ENCODE data around the gene ACSF2. TPM values are rescaled to one million over a fixed set of nuclear protein-coding genes. Genes with fewer than 3 reads are reported as not detected.

The ACSF2 gene
- total RNA-seq, 1 experiment from 2014 or later: 24.5 TPM

DNA sequence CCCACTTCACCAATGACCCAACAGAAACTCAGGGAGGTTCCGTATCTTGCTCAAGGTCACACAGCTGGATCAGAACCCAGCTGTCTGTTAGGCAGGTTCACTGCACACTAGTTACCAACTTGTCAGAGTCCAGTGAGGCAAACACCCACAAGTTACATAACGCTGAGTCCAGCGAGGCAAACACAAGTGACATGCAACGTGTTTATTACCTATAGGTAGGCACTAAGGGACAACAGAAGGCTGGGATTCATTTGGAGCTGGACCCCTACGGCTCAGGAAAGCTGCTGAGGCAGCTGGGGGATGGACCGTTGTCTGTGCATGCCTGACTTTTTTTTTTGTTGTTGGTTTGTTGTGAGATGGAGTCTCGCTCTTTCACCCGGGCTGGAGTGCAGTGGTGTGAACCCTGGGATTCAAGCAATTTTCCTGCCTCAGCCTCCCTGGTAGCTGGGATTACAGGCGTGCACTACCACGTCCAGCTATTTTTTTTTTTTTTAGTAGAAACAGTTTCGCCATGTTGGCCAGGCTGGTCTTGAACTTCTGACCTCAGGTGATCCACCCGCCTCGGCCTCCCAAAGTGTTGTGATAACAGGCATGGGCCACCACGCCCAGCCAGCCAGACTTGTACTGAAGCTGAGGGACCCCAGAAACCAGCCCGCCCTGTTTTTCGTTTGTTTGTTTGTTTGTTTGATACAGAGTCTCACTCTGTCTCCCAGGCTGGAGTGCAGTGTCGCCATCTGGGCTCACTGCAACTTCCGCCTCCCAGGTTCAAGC, 50.7 kb downstream of the ACSF2 start:
- Histone ChIP-seq H3K27me3 (no peaks in the 10 kb centered on the region), H3K4me3 (no peak overlapping the region), H3K36me3 (peaks cover 15% of the 10 kb centered on the region), H3K9me3 (no peaks in the 10 kb centered on the region)
- no peak for DNase-seq

DNA sequence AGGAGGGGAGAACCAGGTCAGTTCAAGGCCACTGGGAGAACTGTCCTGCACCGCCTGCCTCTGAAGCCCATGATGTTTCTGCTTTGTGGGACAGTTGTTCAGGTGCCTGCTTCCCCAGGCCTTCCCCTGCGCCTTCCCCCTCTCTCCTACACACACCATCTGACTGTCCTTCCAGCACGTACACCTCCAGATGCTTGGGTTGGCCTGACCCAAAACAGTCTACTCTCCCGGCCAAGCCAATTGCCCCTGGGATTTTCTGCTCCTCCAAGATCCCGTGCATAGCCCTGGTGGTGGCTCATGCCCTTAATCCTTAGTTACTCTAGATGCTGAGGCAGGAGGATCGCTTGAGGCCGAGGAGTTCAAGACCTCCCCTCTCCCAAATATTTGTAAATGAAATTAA, 52.0 kb downstream of the ACSF2 start:
- DNase-seq: no peak

DNA sequence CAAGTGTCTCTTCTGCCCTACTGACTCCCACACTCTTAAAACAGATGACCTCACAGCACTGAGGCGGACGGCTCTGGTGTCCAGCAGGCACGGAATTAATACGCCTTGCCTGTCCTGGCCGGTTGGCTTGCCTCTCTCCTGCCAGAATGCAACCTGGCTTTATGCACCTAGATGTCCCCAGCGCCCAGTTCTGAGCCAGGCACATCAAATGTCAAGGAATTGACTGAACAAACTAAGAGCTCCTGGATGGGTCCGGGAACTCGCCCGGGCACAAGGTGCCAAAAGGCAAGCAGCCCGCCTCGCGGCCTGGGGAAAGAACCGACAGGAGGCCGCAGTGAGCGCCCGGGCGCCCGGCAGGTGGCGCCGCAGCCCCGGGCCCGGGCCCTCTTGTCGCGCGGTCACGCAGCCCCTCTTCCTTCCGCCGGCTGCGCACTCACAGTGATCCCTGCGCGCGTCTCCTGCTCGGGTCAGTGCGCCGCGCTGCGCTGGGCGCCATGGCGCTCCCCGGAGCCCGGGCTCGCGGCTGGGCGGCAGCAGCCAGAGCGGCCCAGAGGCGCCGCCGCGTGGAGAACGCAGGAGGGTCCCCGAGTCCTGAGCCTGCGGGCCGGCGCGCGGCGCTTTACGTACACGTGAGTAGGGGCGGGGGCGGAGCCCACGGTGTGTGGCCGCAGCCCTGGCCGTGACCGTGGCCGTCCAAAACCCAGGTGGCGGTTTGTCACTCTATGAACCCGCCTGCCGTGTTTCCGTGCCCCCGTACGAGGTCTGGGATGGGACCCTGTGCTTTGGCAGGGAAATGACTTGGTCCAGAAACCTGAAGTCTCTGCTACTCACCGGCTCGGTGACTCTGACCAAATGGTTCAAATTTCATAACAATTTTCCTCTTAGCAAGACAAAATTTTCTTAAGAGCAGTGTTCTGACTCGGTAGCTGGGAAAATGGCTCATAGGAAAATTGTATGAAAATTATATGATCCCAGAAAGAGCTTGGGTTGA, 52.7 kb downstream of the ACSF2 start, which contains the start of gene RSAD1:
Gene RSAD1, plus strand, starts transcription at position 470 of the 991 bp plus-strand sequence. Its CDS starts 25 bp downstream, at position 495.
- Histone ChIP-seq H3K9me3 (no peaks in the 10 kb centered on the region), H3K4me3 (peak within 1 kb of the TSS; percentile 89), H3K36me3 (peaks cover 29% of the 10 kb centered on the region), H3K27me3 (no peaks in the 10 kb centered on the region)
- peak; percentile 92 for DNase-seq

More for the DNA sequence above, 52.0 kb downstream of the ACSF2 start:
- no peaks in the 10 kb centered on the region for H3K9me3 ChIP-seq
- peak overlapping the region; percentile 89 for H3K4me3 ChIP-seq
- peaks cover 23% of the 10 kb centered on the region for H3K36me3 ChIP-seq
- H3K27me3 ChIP-seq: no peaks in the 10 kb centered on the region

DNA sequence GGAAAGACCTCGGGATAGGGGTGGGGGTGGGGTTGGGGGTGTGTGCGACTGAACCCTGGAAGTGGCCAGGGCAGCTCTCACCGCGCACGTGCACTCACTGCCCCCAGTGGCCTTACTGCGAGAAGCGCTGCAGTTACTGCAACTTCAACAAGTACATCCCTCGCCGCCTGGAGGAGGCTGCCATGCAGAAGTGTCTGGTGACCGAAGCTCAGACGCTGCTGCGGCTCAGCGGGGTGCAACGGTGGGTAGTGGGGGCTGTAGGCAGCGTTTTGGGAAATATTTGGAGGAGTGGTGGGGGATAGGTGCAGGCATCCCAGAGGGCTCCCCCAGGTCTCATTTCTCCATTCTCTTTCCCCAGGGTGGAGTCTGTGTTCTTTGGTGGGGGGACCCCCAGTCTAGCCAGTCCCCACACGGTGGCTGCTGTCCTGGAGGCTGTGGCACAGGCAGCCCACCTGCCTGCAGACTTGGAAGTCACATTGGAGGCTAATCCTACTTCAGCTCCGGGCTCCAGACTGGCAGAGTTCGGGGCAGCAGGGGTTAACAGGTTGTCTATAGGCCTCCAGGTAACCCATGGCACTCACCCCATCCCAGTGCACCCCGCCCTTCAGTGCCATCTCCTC, 53.6 kb downstream of the ACSF2 start:
- Histone ChIP-seq H3K36me3 (peaks cover 38% of the 10 kb centered on the region), H3K27me3 (no peaks in the 10 kb centered on the region), H3K9me3 (no peaks in the 10 kb centered on the region), H3K4me3 (peak overlapping the region; percentile 89)
- DNase-seq: peak; percentile 84

DNA sequence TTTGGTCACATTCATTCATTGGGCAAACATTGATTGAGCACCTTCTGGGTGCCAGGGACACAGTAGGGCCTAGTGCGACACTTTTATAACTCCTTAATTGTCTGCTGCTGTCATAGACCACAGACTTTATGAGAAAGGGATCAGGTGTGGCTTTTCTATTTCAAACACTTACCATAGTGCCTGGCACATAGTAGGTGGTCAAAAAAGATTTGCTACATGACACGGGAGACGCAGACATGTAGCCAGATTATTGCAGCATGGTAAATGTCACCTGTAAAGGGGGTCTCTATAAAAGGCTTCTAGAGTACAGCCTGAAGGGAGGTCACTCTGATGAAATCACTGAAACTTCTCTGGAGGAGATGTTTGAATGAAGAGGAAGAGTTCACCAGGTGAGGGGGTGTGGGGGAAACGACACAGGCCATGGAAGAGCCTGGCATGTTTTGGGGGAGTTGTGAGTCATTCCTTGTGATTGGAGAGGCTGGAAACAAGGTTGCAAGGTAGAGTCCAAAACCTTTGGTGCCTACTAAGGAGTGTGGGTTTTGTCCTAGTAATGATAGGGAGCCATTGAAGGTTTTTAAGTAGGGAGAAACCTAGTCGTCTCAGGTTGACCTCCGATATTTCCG, 54.2 kb downstream of the ACSF2 start:
- Histone ChIP-seq H3K4me3 (peak overlapping the region; percentile 89; the same call in 1 of the 2 replicates), H3K27me3 (no peaks in the 10 kb centered on the region), H3K36me3 (peaks cover 44% of the 10 kb centered on the region), H3K9me3 (no peaks in the 10 kb centered on the region)
- DNase-seq: no peak

DNA sequence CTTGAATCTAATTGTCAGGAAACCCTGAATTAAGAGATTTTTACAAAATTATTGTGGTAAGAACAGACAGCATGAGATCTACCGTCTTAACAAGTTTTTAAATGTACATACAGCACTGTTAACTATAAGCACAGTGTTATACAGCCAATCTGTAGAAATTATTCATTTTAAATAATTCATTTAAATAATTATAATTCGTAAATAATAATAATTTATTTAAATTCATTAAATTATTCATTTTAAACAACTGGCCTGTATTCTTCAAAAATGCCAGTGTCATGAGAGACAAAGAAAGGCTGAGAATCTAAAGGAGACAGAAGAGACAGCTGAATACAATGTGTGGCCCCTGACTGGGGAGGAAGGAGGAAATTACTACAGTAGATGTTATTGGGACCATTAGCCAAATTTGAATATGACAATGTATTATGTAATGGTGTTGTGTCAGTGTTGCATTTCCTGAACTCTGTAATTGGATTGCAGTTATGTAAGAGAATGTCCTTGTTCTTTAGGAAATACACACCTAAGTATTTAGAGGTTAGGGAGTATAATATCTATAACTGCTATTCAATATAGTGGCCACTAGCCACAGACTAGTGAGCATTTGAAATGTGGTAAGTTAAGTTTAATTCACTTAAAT, 55.0 kb downstream of the ACSF2 start:
- H3K9me3 ChIP-seq: no peaks in the 10 kb centered on the region
- DNase-seq: no peak
- no peaks in the 10 kb centered on the region for H3K27me3 ChIP-seq
- H3K4me3 ChIP-seq: no peak overlapping the region
- peaks cover 52% of the 10 kb centered on the region for H3K36me3 ChIP-seq

DNA sequence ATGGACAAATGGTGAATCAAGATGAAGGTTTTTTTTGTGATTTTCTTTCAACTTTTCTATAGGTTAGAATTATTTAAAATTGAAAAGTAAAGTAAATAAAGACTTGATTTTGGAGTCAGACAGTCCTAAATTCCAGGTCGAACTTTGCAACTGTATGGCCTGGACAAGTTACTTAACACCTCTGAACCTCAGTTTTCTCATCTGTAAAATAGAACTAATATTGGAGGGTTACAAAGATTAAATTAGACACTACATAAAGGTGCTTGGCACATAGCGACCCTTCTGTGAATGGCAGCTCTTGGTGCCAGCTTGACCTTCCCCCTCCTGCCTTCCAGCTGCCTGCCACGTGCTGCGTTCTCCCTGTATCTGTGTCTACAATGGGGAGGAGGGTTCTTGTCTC, 55.6 kb downstream of the ACSF2 start:
- Histone ChIP-seq H3K36me3 (peaks cover 52% of the 10 kb centered on the region), H3K27me3 (no peaks in the 10 kb centered on the region), H3K4me3 (no peak overlapping the region), H3K9me3 (no peaks in the 10 kb centered on the region)
- no peak for DNase-seq

DNA sequence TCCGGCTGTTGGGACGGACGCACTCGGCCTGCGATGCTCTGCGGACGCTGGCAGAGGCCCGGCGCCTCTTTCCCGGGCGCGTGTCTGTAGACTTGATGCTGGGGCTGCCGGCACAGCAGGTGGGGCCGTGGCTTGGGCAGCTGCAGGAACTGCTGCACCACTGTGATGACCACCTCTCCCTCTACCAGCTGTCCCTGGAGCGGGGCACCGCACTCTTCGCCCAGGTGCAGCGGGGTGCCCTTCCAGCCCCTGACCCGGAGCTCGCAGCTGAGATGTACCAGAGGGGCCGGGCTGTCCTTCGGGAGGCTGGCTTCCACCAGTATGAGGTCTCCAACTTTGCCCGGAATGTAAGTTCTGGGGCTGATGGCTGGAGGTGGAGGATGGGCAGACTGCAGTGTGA, 56.1 kb downstream of the ACSF2 start:
- Histone ChIP-seq H3K9me3 (no peaks in the 10 kb centered on the region), H3K4me3 (no peak overlapping the region), H3K36me3 (peaks cover 55% of the 10 kb centered on the region), H3K27me3 (no peaks in the 10 kb centered on the region)
- no peak for DNase-seq

DNA sequence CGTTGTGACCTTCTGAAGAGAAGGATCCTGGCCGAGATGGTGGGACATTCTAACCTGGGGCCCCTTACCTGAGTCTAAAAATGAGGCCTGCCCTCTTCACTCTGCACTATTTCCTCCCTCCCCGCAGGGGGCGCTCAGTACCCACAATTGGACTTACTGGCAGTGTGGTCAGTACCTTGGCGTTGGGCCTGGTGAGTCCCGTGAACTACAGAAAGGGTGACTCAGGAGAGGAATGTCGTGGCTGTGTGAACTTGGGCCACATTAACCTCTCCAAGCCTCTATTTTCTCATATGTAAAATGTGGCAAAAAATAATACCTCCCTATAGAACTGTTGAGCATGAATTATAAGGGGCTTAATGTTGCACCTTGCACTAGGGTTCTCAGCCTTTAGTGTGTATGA, 56.5 kb downstream of the ACSF2 start:
- peak; percentile 93 for DNase-seq
- no peaks in the 10 kb centered on the region for H3K27me3 ChIP-seq
- H3K9me3 ChIP-seq: no peaks in the 10 kb centered on the region
- peaks cover 57% of the 10 kb centered on the region for H3K36me3 ChIP-seq
- no peak overlapping the region for H3K4me3 ChIP-seq

DNA sequence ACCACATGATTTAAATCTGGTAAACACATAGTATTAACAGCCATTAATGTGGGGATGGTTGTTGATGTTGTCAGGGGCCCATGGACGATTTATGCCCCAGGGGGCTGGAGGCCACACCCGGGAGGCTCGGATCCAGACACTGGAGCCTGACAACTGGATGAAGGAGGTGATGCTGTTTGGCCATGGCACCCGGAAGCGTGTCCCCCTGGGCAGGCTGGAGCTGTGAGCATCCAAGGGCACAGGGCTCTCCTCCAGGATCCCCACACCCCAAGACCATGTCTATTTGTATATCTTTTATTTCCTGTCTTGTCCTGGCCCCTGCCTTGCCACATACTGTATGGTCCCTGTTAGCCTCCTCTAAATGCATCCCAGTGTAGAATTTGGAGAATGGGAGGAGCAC, 57.2 kb downstream of the ACSF2 start:
- DNase-seq: no peak
- Histone ChIP-seq H3K36me3 (peaks cover 59% of the 10 kb centered on the region), H3K27me3 (no peaks in the 10 kb centered on the region), H3K9me3 (no peaks in the 10 kb centered on the region), H3K4me3 (no peak overlapping the region)

DNA sequence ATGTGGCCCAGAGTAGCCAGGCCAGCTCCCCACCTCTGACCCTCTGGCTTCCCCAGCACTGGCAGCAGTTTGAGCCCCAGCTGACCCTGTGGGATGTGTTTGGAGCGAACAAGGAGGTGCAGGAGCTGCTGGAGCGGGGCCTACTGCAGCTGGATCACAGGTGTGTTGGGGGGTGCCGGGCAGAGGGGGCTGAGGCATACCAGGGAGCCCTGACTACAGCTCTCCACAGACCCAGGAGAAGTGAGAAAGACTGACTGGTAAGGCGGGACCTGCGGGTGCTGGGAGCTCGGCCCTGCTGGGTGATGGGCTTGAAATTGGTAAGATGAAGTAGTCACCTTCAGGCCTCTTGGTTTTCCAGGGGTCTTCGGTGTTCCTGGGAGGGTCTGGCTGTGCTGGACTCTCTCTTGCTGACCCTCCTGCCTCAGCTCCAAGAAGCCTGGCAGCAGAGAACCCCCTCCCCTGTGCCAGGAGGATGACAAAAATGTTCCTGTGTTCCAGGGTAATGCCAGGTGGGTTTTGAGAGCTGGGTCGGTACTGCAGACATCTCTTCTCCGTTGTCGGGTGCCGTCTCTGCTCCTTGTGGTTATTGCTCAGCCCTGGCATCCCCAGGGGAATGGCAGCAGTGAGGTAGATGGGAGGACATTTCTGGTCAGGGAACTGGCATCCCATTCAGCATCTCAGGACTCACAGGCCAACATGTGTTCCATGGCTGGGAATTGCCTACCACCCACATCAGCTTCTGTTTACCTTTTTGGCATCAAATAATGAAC, 58.6 kb downstream of the ACSF2 start:
- no peak for DNase-seq
- Histone ChIP-seq H3K4me3 (no peak overlapping the region), H3K36me3 (peaks cover 59% of the 10 kb centered on the region), H3K9me3 (no peaks in the 10 kb centered on the region), H3K27me3 (no peaks in the 10 kb centered on the region)

DNA sequence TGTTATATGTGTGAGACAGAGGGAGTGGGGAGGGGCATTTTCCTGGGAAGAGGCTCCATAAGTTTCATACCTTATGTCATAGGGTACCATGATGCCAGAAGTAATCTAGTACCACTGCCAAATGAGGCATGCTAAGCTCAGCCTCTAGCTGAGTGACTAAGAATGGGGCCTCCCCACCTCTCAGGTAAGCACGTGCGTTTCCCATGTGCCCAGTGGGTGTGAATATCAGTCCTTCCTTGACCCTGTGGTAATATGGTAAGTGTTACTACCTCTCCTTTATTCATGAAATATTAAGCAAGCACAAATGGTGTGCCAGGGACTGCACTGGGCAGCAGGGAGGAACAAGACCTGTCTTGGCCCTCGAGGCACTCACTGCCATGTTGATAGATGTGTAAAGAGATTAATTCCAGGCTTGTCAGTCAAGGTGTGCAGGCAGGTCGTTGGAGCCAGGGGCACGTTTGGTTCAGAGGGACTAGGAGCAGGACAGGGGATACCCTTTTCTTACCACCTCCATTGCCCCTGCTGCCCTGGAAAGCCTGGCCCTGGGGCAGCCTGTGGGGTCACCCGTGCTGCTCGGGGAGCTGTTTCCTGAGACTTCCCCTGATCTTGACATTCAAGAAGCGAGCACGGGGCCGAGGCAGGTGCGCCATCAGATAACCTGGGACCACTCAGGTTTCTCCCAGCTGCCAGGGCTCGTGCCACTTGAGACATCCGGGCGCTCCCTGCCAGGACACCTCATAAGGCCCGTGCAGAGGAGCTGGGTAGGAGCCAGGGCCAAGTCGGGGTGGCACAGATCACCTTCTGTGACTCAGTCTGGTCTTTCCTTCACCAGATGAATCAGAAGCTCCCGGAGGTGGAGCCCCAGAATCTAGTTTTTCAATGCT, 61.4 kb downstream of the ACSF2 start:
- Histone ChIP-seq H3K27me3 (no peaks in the 10 kb centered on the region), H3K36me3 (peaks cover 38% of the 10 kb centered on the region), H3K9me3 (no peaks in the 10 kb centered on the region), H3K4me3 (no peak overlapping the region)
- DNase-seq: peak; percentile 71

DNA sequence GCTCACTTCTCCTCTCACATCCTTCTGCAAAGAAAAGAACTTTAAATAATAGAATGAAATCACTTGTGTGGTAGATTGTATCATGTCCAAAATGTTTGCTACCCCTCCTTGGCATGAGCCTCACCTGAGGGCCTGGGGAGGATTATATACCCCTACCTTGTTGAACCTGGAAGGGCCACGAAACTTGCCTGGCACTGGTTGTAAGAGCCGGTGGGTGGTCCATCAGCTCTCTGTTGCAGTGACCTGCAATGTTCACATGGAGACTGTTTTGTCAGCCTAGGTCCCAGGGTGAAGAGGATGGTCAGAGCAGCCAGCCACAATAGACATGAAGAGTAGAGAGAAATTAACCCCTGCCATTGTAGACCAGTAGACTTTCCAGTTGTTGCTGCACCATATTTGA, 62.9 kb downstream of the ACSF2 start:
- Histone ChIP-seq H3K27me3 (no peaks in the 10 kb centered on the region), H3K4me3 (no peak overlapping the region), H3K36me3 (peaks cover 28% of the 10 kb centered on the region), H3K9me3 (no peaks in the 10 kb centered on the region)
- DNase-seq: no peak

DNA sequence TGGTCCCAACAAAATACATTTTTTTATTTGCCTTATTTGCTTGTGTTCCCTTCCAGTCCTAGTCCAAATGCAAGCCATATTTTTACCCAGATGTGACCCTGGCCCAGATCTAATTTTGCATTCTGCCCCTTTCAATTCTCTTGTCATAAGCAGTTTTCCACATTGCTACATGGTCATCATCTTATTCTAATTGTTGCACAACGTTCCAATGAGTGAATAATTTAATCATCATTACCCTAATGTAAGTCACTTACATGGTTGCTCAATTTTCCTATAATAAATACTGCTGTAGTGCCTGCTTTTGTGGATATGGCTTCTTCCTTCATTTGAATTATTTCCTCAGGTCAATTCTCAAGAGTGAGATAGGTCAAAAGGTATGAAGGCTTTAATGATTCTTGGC, 65.5 kb downstream of the ACSF2 start:
- H3K27me3 ChIP-seq: no peaks in the 10 kb centered on the region
- H3K36me3 ChIP-seq: peaks cover 7% of the 10 kb centered on the region
- H3K4me3 ChIP-seq: no peak overlapping the region
- DNase-seq: no peak
- no peaks in the 10 kb centered on the region for H3K9me3 ChIP-seq

DNA sequence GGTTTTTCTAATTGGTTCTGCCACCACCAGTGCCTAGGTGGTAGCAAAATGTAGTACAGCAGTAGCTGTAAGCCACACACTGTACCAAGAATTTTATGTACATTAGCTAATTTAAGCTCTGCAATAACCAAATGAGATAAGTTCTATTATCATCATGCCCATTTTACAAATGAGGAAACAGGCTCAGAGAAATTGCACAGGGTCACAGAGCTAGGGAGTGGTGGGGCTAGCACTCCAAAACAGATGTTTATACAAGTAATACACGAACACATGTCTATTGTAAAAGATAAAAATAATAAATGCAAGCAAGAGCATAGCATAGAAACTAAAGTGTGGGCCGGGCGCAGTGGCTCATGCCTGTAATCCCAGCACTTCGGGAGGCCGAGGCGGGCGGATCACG, 66.2 kb downstream of the ACSF2 start:
- Histone ChIP-seq H3K9me3 (no peaks in the 10 kb centered on the region), H3K4me3 (no peak overlapping the region), H3K36me3 (peaks cover 4% of the 10 kb centered on the region), H3K27me3 (no peaks in the 10 kb centered on the region)
- DNase-seq: no peak

All from MG63 (cell line).